Measurements from ENCODE around the gene ZNF862.
"Not testable (repeated sequence)": the region's sequence is repeated elsewhere in the genome, so short reads cannot be mapped to it uniquely, and the experiment has no call there.

ZNF862 gene

GRCh38 chr7:149824748-149825566 is 13.2 kb upstream of the ZNF862 start:
- DNase-seq (ENCODE audit: low read depth): no peak

GRCh38 chr7:149825567-149826343 is 12.4 kb upstream of the ZNF862 start:
- DNase-seq (ENCODE audit: low read depth): no peak

GRCh38 chr7:149826344-149827088 is 11.7 kb upstream of the ZNF862 start:
- DNase-seq (ENCODE audit: low read depth): no peak

GRCh38 chr7:149827089-149827981 is 10.8 kb upstream of the ZNF862 start:
- no peak for DNase-seq (ENCODE audit: low read depth)

DNA sequence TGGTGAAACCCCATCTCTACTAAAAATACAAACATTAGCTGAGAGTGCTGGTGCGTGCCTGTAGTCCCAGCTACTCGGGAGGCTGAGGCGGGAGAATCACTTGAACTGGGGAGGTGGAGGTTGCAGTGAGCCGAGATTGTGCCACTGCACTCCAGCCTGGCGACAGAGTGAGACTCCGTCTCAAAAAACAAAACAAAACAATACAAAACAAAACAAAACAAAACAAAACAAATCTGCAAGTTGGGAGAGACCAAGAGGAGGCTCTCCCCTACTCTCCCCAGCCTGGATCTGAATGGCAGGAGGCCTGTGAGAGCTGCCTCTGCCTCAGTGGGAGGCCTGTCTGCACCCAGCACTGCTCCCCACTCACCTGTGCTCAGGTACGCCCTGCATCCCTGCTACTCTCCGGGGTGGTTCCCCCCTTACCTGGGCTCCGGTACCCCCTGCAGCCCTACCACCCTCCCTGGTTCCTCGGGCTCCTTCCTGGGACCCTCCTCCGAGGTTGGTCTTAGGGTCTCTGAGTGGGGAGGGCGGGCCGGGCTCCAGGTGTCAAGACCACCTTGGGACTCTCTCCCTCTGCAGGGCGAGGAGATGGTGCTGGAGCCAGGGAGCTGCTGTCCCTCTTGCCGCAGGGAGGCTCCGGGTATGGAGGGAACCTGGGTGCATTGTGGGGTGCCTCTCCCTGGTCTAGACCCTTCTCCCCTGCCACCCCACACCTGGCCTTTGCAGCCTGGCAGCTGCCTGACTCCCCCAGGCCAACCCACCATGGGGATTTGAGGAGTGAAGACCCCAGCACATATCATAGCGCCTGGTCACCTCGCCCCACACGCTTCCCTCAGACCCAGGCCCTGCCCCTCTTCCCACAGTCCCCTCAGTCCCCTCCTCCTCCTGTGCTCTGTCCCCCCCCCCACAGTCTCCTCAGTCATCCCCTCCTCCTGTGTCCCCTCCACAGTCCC is 9.5 kb upstream of the ZNF862 start:
- DNase-seq (ENCODE audit: low read depth): no peak

GRCh38 chr7:149830527-149830926 is 7.6 kb upstream of the ZNF862 start:
- DNase-seq (ENCODE audit: low read depth): not testable (repeated sequence)

GRCh38 chr7:149830997-149831740 is 7.0 kb upstream of the ZNF862 start:
- DNase-seq (ENCODE audit: low read depth): no peak

DNA sequence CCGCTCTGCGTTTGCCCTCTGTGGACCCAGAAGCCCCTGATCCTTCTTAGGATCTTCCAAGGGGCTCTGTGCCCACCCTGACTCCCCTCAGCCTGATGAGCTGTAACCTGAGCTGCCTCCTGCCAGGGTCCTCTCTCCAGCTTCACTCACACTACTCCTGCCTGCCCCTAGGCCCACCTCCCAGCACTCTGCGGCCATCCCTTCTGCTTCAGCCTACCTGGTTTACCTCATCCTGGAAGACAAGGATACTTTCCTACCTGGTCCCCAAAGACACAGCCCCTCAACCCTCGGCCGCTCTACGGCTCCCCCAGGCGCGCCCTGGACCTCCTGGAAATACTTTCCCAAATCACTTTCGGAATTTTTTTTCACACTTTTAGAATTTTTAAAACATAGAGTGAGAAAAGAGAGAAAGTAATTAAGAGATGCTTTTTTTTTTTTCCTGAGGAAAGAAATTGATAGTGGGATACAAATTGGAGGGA is 6.4 kb upstream of the ZNF862 start:
- DNase-seq (ENCODE audit: low read depth): no peak

GRCh38 chr7:149832332-149833041 is 5.7 kb upstream of the ZNF862 start:
- no peak for DNase-seq (ENCODE audit: low read depth)

DNA sequence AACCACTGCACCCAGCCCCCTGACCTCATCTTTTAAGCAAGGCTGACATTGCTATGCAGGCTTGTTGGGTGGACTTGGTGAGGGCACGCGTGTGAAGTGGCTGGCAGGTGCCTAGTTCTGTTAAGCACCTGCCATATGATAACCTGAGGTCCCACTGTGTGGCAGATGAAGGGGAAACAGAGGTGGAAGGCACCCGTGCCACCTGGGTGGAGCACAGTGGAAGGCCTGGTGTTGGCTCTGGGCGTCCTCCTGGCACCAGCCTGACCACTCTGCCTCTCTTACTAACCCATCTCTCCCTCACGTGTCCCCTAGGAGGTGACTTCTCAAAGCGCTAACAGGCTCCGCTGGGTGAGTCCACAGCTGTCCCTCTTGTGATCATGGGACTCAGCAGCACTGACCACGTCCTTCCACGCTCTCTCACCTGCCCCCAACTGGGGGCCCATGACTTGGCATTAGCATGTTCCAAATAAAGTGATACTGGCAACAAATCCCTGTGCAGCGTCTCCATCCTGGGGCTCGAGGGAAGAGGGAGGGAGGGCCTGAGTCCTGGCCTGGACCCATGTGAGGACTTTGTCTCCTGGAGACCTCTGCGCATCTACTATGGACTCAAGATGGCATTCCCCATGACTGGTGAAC is 4.6 kb upstream of the ZNF862 start:
- DNase-seq (ENCODE audit: low read depth): no peak

DNA sequence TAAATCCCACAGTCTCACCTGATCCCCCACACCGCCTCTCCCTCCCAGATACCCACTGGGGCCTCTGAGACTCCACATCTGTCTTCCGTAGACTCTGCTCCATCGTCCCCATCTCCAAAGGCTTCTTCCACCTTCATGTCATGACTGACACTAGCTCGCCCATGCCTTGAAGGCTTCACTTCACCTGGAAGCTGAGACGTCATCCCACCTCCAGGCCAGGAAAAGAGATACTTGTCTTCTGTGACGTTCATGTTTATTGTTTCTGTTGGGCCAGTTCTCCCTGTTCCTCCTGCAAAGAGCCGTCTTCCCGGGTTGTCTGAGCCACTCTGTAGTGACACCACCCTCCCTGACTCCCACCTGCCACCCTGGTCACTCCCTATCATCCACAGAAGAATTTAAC is 3.6 kb upstream of the ZNF862 start:
- DNase-seq (ENCODE audit: low read depth): no peak

DNA sequence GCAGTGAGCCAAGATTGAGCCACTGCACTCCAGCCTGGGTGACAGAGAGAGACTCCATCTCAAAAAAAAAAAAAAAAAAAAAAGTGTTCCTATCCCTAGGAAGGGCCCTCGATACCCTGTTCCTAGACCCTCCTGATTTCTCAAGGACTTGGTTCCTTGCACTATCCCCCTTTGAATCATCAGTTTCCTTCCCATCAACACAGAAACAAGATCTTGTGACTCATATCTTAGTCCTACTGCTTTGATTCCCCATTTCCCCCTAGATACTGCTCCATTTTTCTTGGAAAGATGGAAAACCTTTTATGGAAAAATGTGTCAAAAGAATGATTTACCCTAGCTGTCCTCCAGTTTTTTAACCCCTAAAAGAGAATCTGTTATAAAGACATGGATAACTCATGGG is 1.7 kb upstream of the ZNF862 start:
- no peak for DNase-seq (ENCODE audit: low read depth)

DNA sequence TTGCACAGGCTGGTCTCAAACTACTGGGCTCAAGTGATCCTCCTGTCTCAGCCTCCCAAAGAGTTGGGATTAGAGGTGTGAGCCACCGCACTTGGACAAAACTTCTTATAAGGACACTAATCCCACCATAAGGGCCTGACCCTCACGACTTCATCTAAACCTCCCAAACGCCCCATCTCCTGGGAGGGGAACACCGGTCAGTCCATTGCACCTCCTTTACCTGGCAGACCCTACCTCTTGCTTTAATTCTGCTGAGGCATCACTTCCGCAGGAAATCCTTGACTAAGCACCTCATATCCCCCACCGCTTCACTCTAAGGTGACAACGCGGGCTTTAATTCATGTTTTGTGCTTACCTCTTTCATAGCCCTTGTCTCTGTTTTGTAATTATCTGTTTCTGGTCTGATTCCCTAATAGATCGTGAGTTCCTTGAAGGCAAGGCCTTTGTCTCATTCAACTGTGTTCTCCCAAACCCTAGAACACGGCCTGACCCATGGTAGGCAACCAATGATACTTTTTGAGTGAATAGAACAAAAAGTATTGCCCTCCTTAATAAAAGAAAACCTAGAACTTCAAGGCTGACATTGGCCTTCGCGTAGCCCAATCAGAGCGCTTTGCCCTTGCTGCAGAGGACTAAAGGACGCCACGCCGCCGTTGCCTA is 481 bp upstream of the ZNF862 start:
- DNase-seq (ENCODE audit: low read depth): no peak

GRCh38 chr7:149838992-149839408 is 825 bp downstream of the ZNF862 start:
- no peak for DNase-seq (ENCODE audit: low read depth)

GRCh38 chr7:149839933-149840332 is 1.8 kb downstream of the ZNF862 start:
- no peak for DNase-seq (ENCODE audit: low read depth)

- DNase-seq (ENCODE audit: low read depth): no peak
Observed at GRCh38 chr7:149843566-149843965, 5.4 kb downstream of the ZNF862 start.

GRCh38 chr7:149844445-149844844 is 6.3 kb downstream of the ZNF862 start:
- DNase-seq (ENCODE audit: low read depth): no peak

All from stromal cell of bone marrow (primary cell).